A673 (cell line): ENCODE results near the gene CHST1. TPM values are rescaled to one million over a fixed set of nuclear protein-coding genes. Genes with fewer than 3 reads are reported as not detected.

ENCODE experiments used
- BruUV-seq: library from RNA; stranded (reverse); fragments of 400-500 nt; replicated peaks from 2 replicates; lab custom pipeline; 2021; lab: Mats Ljungman, UMichigan
- CTCF ChIA-PET: fragments of 300-600 bp; sonication (Branson Sonifier 250); formaldehyde crosslinking; loops from one replicate; lab custom pipeline; 2022; ENCODE audit warnings: antibody characterized with exemption; lab: Charles Lee
- POLR2A ChIA-PET: fragments of 300-600 bp; sonication (Branson Sonifier 250); formaldehyde crosslinking; loops from one replicate; lab custom pipeline; 2022; ENCODE audit warnings: antibody characterized with exemption; ENCODE audit not compliant: low non-redundant PET; lab: Charles Lee
- DNase-seq: peaks from one replicate; pipeline ENCODE4 v3.0.0-alpha.2; 2015; ENCODE audit warnings: low spot score
- H3K27ac ChIP-seq: fragments of 200-600 bp; sonication (generic); 2 replicates; pipeline ENCODE4 v1.5.1; 2016; ENCODE audit warnings: mixed run types, low read depth, mild to moderate bottlenecking, mixed read lengths, antibody characterized with exemption, low read length; ENCODE audit not compliant: poor library complexity, severe bottlenecking
- H3K27me3 ChIP-seq: fragments of 200-600 bp; sonication (generic); replicated peaks from 2 replicates; pipeline ENCODE4 v1.6.1; 2017; ENCODE audit warnings: mixed run types, low read depth, mild to moderate bottlenecking, mixed read lengths, antibody characterized with exemption, low read length; ENCODE audit not compliant: insufficient read depth, poor library complexity
- H3K36me3 ChIP-seq: fragments of 200-600 bp; sonication (generic); 2 replicates; pipeline ENCODE4 v1.6.1; 2016; ENCODE audit warnings: mixed run types, mild to moderate bottlenecking, mixed read lengths, antibody characterized with exemption, low read length; ENCODE audit not compliant: insufficient read depth, poor library complexity, severe bottlenecking
- H3K4me1 ChIP-seq: fragments of 200-600 bp; sonication (generic); 2 replicates; pipeline ENCODE4 v1.6.1; 2017; ENCODE audit warnings: mixed run types, mild to moderate bottlenecking, mixed read lengths, antibody characterized with exemption, low read length; ENCODE audit not compliant: insufficient read depth, poor library complexity, severe bottlenecking
- H3K4me3 ChIP-seq: fragments of 200-600 bp; sonication (generic); 2 replicates; pipeline ENCODE4 v1.5.1; 2016; ENCODE audit warnings: low read depth, mixed run types, mild to moderate bottlenecking, mixed read lengths, low read length; ENCODE audit not compliant: poor library complexity, severe bottlenecking
- H3K9me3 ChIP-seq: fragments of 200-600 bp; sonication (generic); 2 replicates; pipeline ENCODE4 v1.6.1; 2016; ENCODE audit warnings: mixed run types, low read depth, mild to moderate bottlenecking, mixed read lengths, antibody characterized with exemption, low read length; ENCODE audit not compliant: poor library complexity, severe bottlenecking
- CTCF ChIP-seq: fragments of 300-800, 200-600 bp; sonication (generic); conservative IDR thresholded peaks from 2 replicates; pipeline ENCODE4 v1.5.1; 2017; ENCODE audit warnings: low read depth, mild to moderate bottlenecking, antibody characterized with exemption, low read length, moderate library complexity, mixed read lengths
- EZH2 ChIP-seq: fragments of 200-600 bp; sonication (generic); IDR thresholded peaks from 2 replicates; pipeline ENCODE4 v1.6.1; 2017; ENCODE audit warnings: borderline replicate concordance, low read depth, mild to moderate bottlenecking, mixed read lengths, antibody characterized with exemption, low read length; ENCODE audit not compliant: poor library complexity, severe bottlenecking
- intact Hi-C: fragments of 100-400 bp; cut with micrococcal nuclease; formaldehyde crosslinking; loops from one replicate; pipeline ENCODE4 v1.10.0; 2022; ENCODE audit not compliant: unreplicated experiment
- total RNA-seq: library from RNA; stranded (reverse); gene quantifications from 2 replicates; pipeline ENCODE4 v1.2.3, GENCODE V29; 2021

Gene CHST1
- total RNA-seq, 1 experiment from 2014 or later, result 17.0 TPM

GRCh38 chr11:45708887-45709663, 43.7 kb upstream of the CHST1 start:
- ChIA-PET POLR2A (no interaction called here), CTCF (no interaction called here)
- H3K27ac ChIP-seq, result no peak overlapping the region
- H3K27me3 ChIP-seq, result peaks cover 28% of the 10 kb centered on the region
- TF ChIP-seq CTCF, result no peak
- H3K4me1 ChIP-seq, result no peaks in the 10 kb centered on the region
- no peaks in the 10 kb centered on the region for H3K36me3 ChIP-seq
- no peaks in the 10 kb centered on the region for H3K9me3 ChIP-seq
- intact Hi-C loops, result no loop called here
- DNase-seq, result no peak
- no peak overlapping the region for H3K4me3 ChIP-seq
- BruUV-seq, result no TSS peak

GRCh38 chr11:45704635-45705034, 39.2 kb upstream of the CHST1 start:
- no peak for TF ChIP-seq EZH2
- TF ChIP-seq CTCF, result no peak
- POLR2A ChIA-PET, result no interaction called here
- H3K27ac ChIP-seq, result no peak overlapping the region
- no TSS peak for BruUV-seq
- peaks cover 19% of the 10 kb centered on the region for H3K27me3 ChIP-seq
- CTCF ChIA-PET, result interaction anchor here (0.9 kb wide), 1 partner anchor 67 kb away, joined by 3 read pairs; no protein-coding TSS in a partner anchor
- intact Hi-C loops, result no loop called here
- DNase-seq, result no peak
- no peaks in the 10 kb centered on the region for H3K36me3 ChIP-seq
- H3K4me1 ChIP-seq, result no peaks in the 10 kb centered on the region
- H3K4me3 ChIP-seq, result no peak overlapping the region
- H3K9me3 ChIP-seq, result no peaks in the 10 kb centered on the region

GRCh38 chr11:45704133-45704532, 38.7 kb upstream of the CHST1 start:
- Histone ChIP-seq H3K27me3 (peaks cover 15% of the 10 kb centered on the region), H3K27ac (no peak overlapping the region), H3K4me1 (no peaks in the 10 kb centered on the region), H3K9me3 (no peaks in the 10 kb centered on the region), H3K36me3 (no peaks in the 10 kb centered on the region), H3K4me3 (no peak overlapping the region)
- no peak for TF ChIP-seq CTCF
- no peak for TF ChIP-seq EZH2
- BruUV-seq, result no TSS peak
- intact Hi-C loops, result no loop called here
- no peak for DNase-seq
- ChIA-PET CTCF (interaction anchor here (0.5 to 0.9 kb wide), 2 partner anchors 68 to 261 kb away, joined by 3 read pairs; no protein-coding TSS in a partner anchor), POLR2A (no interaction called here)
